Endothelial cell (in vitro differentiated cells): ENCODE measurements around the gene KCNQ4. TPM values are rescaled to one million over a fixed set of nuclear protein-coding genes. Genes with fewer than 3 reads are reported as not detected.

Experiments
- DNase-seq: peaks from one replicate; pipeline ENCODE4 v3.0.0; 2021; ENCODE audit warnings: low spot score
- H3K27ac Mint-ChIP-seq: one replicate; pipeline ENCODE4 v1.8.0; 2021; ENCODE audit warnings: mixed read lengths, inconsistent platforms; ENCODE audit not compliant: unreplicated experiment
- H3K27me3 Mint-ChIP-seq: one replicate; pipeline ENCODE4 v1.8.0; 2021; ENCODE audit warnings: mild to moderate bottlenecking, moderate library complexity, mixed read lengths, inconsistent platforms; ENCODE audit not compliant: unreplicated experiment
- H3K36me3 Mint-ChIP-seq: one replicate; pipeline ENCODE4 v1.8.0; 2021; ENCODE audit warnings: mild to moderate bottlenecking, low read depth, mixed read lengths, inconsistent platforms; ENCODE audit not compliant: unreplicated experiment
- H3K4me1 Mint-ChIP-seq: one replicate; pipeline ENCODE4 v1.8.0; 2021; ENCODE audit warnings: mild to moderate bottlenecking, mixed read lengths, inconsistent platforms; ENCODE audit not compliant: unreplicated experiment
- H3K4me3 Mint-ChIP-seq: one replicate; pipeline ENCODE4 v1.8.0; 2021; ENCODE audit warnings: mild to moderate bottlenecking, mixed read lengths, inconsistent platforms; ENCODE audit not compliant: unreplicated experiment
- H3K9me3 Mint-ChIP-seq: one replicate; pipeline ENCODE4 v1.8.0; 2021; ENCODE audit warnings: mixed read lengths, inconsistent platforms; ENCODE audit not compliant: unreplicated experiment
- total RNA-seq: library from RNA; stranded (reverse); fragmentation: NEBNext Ultra II Directional; extraction: Animal tissue kit (Norgen Biotek cat#: 25700); gene quantifications from one replicate; pipeline ENCODE4 v1.2.1, GENCODE V29; 2021; ENCODE audit not compliant: unreplicated experiment
- TF ChIP-seq, protein P1 (sequence below): fragments of 200-600 bp; sonication (generic); IDR thresholded peaks from one replicate; pipeline ENCODE4 v1.5.0; 2021; ENCODE audit warnings: antibody characterized with exemption; ENCODE audit not compliant: unreplicated experiment

KCNQ4 gene
- total RNA-seq, 1 donor from 2014 or later = 1.5 TPM

DNA sequence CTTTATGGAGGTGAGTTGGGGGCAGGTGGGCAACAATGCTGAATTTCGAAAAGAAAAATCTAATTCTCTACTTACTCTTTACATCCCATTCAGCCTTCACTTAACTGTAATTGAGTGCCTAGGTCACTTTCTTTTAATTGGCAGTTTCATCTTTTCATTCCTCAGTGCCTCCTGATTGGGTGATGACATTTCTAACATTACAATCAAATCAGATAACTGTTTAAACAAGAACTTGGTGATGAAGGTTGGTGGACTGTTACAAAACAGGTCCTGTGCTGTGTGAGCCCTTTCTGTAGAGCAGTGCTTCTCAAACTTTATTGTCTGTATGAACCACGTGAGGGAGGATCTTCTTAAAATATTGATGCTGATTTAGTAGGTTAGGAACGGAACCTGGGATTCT lies 40.1 kb upstream of the KCNQ4 start:
- TF ChIP-seq, protein P1, sequence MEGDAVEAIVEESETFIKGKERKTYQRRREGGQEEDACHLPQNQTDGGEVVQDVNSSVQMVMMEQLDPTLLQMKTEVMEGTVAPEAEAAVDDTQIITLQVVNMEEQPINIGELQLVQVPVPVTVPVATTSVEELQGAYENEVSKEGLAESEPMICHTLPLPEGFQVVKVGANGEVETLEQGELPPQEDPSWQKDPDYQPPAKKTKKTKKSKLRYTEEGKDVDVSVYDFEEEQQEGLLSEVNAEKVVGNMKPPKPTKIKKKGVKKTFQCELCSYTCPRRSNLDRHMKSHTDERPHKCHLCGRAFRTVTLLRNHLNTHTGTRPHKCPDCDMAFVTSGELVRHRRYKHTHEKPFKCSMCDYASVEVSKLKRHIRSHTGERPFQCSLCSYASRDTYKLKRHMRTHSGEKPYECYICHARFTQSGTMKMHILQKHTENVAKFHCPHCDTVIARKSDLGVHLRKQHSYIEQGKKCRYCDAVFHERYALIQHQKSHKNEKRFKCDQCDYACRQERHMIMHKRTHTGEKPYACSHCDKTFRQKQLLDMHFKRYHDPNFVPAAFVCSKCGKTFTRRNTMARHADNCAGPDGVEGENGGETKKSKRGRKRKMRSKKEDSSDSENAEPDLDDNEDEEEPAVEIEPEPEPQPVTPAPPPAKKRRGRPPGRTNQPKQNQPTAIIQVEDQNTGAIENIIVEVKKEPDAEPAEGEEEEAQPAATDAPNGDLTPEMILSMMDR = no peak
- Mint-ChIP-seq H3K27me3 (no peaks in the 10 kb centered on the region), H3K36me3 (peaks cover 34% of the 10 kb centered on the region)

DNA sequence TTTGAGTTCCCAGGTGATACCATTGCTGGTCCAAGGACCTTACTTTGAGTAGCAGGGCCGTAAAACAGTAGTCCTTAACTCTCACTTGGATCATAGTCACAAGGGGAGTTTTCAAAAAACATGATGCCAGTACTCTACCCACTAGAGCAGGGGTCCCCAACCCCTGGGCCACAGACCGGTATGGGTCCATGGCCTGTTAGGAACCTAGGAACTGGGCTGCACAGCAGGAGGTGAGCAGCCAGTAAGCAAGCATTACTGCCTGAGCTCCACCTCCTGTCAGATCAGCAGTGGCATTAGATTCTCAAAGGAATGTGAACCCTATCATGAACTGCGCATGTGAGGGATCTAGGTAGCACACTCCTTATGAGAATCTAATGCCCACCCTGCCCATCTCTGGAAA lies 39.7 kb upstream of the KCNQ4 start:
- Mint-ChIP-seq H3K27me3 (no peaks in the 10 kb centered on the region), H3K27ac (no peak overlapping the region), H3K36me3 (peaks cover 31% of the 10 kb centered on the region)

More for the DNA sequence above, 40.1 kb upstream of the KCNQ4 start:
- H3K4me3 Mint-ChIP-seq = no peak overlapping the region
- H3K4me1 Mint-ChIP-seq = peaks cover 25% of the 10 kb centered on the region
- H3K27ac Mint-ChIP-seq = no peak overlapping the region
- no peak for DNase-seq
- H3K9me3 Mint-ChIP-seq = no peaks in the 10 kb centered on the region

DNA sequence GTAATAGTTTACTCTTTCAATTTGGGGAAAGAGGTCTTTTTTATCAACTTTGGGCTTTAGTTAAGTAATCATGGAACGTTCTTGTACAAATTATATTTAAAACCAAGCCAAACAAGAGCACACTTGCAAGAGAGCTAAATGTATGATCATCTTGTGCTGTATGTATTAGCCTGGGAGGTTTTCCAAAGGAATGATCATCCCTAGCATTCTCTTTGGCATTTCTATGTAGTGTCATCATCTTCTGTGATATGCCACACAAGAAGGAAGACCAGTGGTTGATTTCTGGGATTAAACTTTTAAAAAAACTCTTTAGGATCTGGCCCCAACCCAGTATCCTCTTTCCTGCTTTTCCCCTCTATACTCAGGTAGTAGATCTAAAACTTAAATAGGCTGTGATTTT lies 38.4 kb upstream of the KCNQ4 start:
- Mint-ChIP-seq H3K4me3 (no peak overlapping the region), H3K9me3 (no peaks in the 10 kb centered on the region), H3K27me3 (no peaks in the 10 kb centered on the region), H3K27ac (no peak overlapping the region), H3K4me1 (peaks cover 21% of the 10 kb centered on the region), H3K36me3 (peaks cover 23% of the 10 kb centered on the region)
- no peak for DNase-seq
- TF ChIP-seq, protein P1 = no peak

More for the DNA sequence above, 39.7 kb upstream of the KCNQ4 start:
- H3K4me3 Mint-ChIP-seq = no peak overlapping the region
- no peaks in the 10 kb centered on the region for H3K9me3 Mint-ChIP-seq
- TF ChIP-seq, protein P1 = no peak
- DNase-seq = no peak
- peaks cover 25% of the 10 kb centered on the region for H3K4me1 Mint-ChIP-seq

DNA sequence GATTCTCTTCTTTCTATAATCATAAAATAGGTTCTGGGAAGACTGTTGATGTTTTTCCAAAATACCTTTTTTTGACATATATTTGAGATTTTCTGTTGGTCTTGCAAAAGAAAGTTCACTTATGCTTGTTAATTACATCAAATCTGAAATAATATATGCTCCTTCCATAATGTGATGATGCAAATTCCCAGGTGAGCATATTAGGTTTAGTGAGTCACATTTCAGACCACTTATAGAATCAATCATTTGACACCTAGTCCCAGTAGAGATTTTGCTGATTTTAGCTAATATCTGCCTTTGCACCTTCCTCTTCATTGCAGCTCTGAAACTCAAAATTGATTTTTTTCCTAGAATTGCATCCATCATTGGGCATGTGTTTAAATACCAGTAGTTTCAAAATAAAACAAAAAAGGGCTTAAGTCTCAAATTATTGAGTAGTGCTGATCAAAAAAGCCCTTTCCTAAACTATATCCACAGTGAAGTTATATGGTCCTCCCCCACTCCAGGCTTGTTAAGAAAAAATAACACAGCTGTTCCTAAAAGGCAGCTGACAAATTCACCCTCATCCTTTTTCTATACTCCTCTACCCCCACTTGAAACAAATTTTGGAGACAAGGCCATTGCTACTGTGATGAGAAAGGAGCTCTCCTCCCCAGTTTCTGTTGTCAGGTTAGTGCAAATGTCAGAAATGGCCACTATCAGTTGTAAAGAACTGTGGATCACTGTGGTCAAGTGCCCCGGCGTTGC lies 37.1 kb upstream of the KCNQ4 start:
- DNase-seq = no peak
- H3K27ac Mint-ChIP-seq = no peak overlapping the region
- H3K36me3 Mint-ChIP-seq = peaks cover 23% of the 10 kb centered on the region
- H3K4me1 Mint-ChIP-seq = peaks cover 11% of the 10 kb centered on the region
- no peak overlapping the region for H3K4me3 Mint-ChIP-seq
- H3K9me3 Mint-ChIP-seq = no peaks in the 10 kb centered on the region
- TF ChIP-seq, protein P1 = no peak
- no peaks in the 10 kb centered on the region for H3K27me3 Mint-ChIP-seq
